KOPT-K1 (cell line): Measurements from ENCODE around the gene RYR2.

ENCODE experiments used
- H3K27ac ChIP-seq: fragments of 200-600 bp; sonication (generic); 2 replicates; pipeline ENCODE4 v1.5.1; 2016; ENCODE audit warnings: antibody characterized with exemption, mild to moderate bottlenecking, low read depth, low read length; ENCODE audit not compliant: poor library complexity, severe bottlenecking
- H3K36me3 ChIP-seq: fragments of 200-600 bp; sonication (generic); 2 replicates; pipeline ENCODE4 v1.5.1; 2017; ENCODE audit warnings: antibody characterized with exemption, mild to moderate bottlenecking, low read length, moderate library complexity; ENCODE audit not compliant: insufficient read depth
- H3K9me3 ChIP-seq: fragments of 200-600 bp; sonication (generic); 2 replicates; pipeline ENCODE4 v1.5.1; 2017; ENCODE audit warnings: antibody characterized with exemption, low read length, mild to moderate bottlenecking; ENCODE audit not compliant: insufficient read depth, poor library complexity, severe bottlenecking

RYR2 gene

DNA sequence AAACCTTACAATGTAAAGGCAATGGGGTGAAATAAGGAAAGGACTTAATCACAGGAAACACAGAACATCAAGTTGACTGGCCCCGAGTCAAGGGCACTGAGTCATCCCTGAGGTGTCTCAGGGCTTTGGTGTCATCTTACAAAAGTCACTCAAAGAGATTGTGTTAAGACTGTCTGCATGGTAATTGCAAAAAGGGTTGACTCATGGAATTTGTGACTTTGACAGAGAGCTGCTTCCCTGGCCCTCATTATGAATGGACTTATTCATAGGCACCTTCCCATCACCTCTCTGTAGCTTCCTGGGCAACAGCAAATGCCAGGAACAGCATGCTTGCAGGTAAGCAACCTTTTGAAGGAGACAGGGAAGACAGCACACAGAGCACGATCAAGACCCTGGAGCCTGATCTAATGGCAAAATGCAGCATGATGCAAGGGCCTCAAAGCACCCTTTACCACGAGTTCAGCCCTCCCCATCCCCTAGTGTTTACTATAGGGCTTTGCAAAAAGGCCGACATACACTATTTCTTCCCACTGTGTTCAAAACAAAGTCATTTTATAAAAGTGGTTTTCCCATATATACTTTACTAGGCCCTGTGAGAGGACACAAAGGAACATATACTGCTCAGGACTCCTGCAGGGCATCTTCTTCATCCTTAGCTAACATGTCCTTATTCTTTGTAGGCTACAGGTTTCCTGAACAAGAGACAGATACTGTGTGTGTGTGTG, 831.7 kb downstream of the RYR2 start:
- H3K36me3 ChIP-seq = no peaks in the 10 kb centered on the region
- H3K9me3 ChIP-seq = no peaks in the 10 kb centered on the region
- H3K27ac ChIP-seq = no peak overlapping the region

DNA sequence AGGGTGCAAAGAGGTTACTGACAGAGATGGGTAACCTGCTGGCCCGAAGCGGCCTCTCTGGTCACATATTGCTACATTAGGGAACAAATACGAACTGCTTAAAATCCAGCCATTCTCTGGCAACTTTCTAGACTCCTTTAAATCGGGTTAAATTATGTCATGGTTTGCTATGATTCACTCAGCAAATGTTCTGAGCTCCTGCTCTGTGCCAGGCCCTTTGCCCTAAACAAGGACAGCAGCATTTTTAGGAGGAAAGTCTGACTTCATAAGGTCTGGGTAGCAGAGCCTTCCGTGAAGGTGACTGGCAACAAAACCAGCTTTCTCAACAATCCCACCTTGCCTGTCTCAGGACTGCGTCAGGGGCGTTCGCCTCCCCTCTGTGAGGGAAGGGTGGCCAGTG, 833.3 kb downstream of the RYR2 start:
- Histone ChIP-seq H3K27ac (no peak overlapping the region), H3K36me3 (no peaks in the 10 kb centered on the region), H3K9me3 (no peaks in the 10 kb centered on the region)

DNA sequence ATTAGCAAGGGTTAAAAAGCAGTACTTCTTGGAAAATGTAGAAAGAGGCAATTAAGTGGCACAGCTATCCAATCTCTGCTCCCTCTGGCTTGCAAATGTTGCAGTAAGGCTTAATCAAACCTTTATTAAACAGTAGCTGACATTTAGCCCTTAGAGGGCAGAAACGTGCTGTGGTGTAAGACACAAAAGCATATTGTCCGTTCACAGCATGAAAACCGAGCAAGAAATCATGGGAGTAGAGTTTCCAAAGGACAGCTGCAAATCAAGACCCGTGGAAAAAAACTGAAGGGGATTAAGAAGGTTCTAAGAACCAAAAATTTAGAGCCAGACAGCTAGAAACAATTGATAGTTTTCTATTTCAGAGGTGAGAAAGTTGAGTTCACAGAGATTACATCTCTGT, 835.6 kb downstream of the RYR2 start:
- no peaks in the 10 kb centered on the region for H3K9me3 ChIP-seq
- H3K27ac ChIP-seq = no peak overlapping the region
- H3K36me3 ChIP-seq = no peaks in the 10 kb centered on the region

DNA sequence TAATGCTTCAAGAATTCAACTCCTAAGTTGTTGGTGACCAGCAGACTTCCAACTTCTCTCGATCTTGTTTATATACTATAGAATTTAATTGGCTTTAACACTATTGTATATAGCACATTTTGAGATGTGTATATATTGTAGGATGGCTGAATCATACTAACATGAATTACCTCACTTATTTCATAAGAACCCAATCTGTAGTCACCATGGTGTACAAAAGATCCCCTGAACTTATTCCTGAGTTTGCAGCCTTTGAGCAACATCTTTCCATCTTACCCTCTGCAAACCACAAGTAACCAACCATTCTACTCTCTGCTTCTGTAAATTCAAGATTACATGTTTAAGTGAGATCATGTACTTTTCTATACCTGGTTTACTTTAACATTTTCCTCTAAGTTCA, 836.4 kb downstream of the RYR2 start:
- H3K27ac ChIP-seq = no peak overlapping the region
- no peaks in the 10 kb centered on the region for H3K9me3 ChIP-seq
- no peaks in the 10 kb centered on the region for H3K36me3 ChIP-seq

DNA sequence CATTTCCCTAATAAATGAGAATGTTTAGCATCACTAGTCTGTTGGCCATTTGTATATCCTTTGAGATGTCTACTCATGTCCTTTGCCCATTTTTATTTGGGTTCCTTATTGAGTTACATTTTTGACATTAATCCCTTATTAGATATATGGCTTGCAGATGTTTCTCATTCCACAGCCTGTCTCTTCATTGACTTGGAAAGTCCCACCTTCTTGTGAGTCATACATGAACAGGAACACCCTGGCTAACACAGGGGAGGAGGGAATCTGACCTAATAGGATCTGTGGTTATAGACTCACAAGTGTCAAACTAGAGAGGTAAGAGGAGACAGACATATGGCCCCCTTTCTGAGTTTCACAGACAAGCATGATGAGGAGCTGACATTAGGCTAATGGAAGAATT, 837.2 kb downstream of the RYR2 start:
- H3K27ac ChIP-seq = no peak overlapping the region
- H3K36me3 ChIP-seq = no peaks in the 10 kb centered on the region
- H3K9me3 ChIP-seq = no peaks in the 10 kb centered on the region
